DND-41 (cell line): ENCODE data around the gene THAP12.

ENCODE experiments used
- ATAC-seq: fragments of 200-7000 bp; cut with Tn5 transposase; 3 replicates; pipeline ENCODE4 v1.9.1; 2021; ENCODE audit warnings: low read depth; ENCODE audit not compliant: insufficient read depth
- DNase-seq: peaks from one replicate; pipeline ENCODE4 v3.0.0-alpha.2; 2020
- H2AFZ ChIP-seq: 2 replicates; pipeline ENCODE4 v1.6.0; 2012; ENCODE audit warnings: low read depth, low read length
- H3K27ac ChIP-seq: 2 replicates; pipeline ENCODE4 v1.5.1; 2012; ENCODE audit warnings: low read length, inconsistent platforms
- H3K27me3 ChIP-seq: fragments of 200-600 bp; sonication (generic); 2 replicates; pipeline ENCODE4 v1.6.0; 2012; ENCODE audit warnings: low read length, mild to moderate bottlenecking, inconsistent platforms; ENCODE audit not compliant: insufficient read depth, poor library complexity
- H3K36me3 ChIP-seq: 2 replicates; pipeline ENCODE4 v1.5.1; 2012; ENCODE audit warnings: low read length, inconsistent platforms; ENCODE audit not compliant: insufficient read depth
- H3K4me1 ChIP-seq: 2 replicates; pipeline ENCODE4 v1.5.1; 2012; ENCODE audit warnings: mild to moderate bottlenecking, low read length; ENCODE audit not compliant: insufficient read depth
- H3K4me2 ChIP-seq: 2 replicates; pipeline ENCODE4 v1.6.0; 2012; ENCODE audit warnings: mild to moderate bottlenecking, moderate library complexity, low read length, inconsistent platforms; ENCODE audit not compliant: insufficient read depth
- H3K4me3 ChIP-seq, 2 experiments: fragments of 200-600 bp in 1 of 2; shearing (Covaris generic) in 1 of 2; 2 replicates each; pipeline ENCODE4 v1.5.1; 2012 to 2016; ENCODE audit warnings: inconsistent platforms in 2 of 2, low read length in 2 of 2, mild to moderate bottlenecking in 2 of 2, low read depth in 1 of 2, moderate library complexity in 1 of 2
- H3K79me2 ChIP-seq: 2 replicates; pipeline ENCODE4 v1.6.0; 2012; ENCODE audit warnings: low read length, inconsistent platforms; ENCODE audit not compliant: insufficient read depth
- H3K9ac ChIP-seq: 2 replicates; pipeline ENCODE4 v1.6.0; 2012; ENCODE audit warnings: low read depth, mild to moderate bottlenecking, inconsistent platforms, low read length, moderate library complexity
- H3K9me3 ChIP-seq: 2 replicates; pipeline ENCODE4 v1.5.1; 2012; ENCODE audit warnings: low read length, moderate library complexity, mild to moderate bottlenecking, inconsistent platforms; ENCODE audit not compliant: insufficient read depth, severe bottlenecking
- H4K20me1 ChIP-seq: 2 replicates; pipeline ENCODE4 v1.6.0; 2012; ENCODE audit warnings: low read length; ENCODE audit not compliant: insufficient read depth
- EZH2 ChIP-seq: IDR thresholded peaks from 3 replicates; pipeline ENCODE4 v1.6.1; 2012; ENCODE audit warnings: borderline replicate concordance, low read depth, mild to moderate bottlenecking, moderate library complexity, low read length, inconsistent platforms; ENCODE audit not compliant: severe bottlenecking
- TF ChIP-seq, protein P1 (sequence below): IDR thresholded peaks from 2 replicates; pipeline ENCODE4 v1.5.1; 2012; ENCODE audit warnings: borderline replicate concordance, low read length, moderate library complexity, mild to moderate bottlenecking; ENCODE audit not compliant: poor library complexity, severe bottlenecking; ENCODE audit errors: extremely low read depth

THAP12 gene

DNA sequence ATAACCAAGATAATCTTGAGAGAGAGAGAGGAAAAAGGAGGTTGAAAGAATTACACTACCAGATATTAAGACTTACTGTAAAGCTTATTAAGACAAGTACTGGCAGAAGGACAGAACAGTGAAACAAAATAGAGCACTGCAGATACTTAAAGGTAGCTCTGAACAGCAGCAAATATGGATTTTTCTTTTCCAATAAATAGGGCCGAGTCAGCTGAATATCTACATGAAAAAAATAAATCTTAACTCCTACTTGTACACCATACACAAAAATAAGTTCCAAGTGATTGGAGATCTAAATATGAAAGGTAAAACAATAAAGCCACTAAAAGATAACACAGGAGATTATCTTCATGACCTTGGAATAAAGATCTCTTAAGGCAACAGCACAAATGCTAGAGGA is 12.4 kb downstream of the THAP12 start:
- no peak for ATAC-seq
- Histone ChIP-seq H3K4me2 (no peak overlapping the region), H3K9me3 (no peaks in the 10 kb centered on the region), H3K4me1 (no peaks in the 10 kb centered on the region), H3K9ac (no peak overlapping the region), H3K36me3 (peaks cover 14% of the 10 kb centered on the region), H2AFZ (no peak overlapping the region), H3K79me2 (peaks cover 96% of the 10 kb centered on the region), H4K20me1 (peaks cover 54% of the 10 kb centered on the region), H3K27ac (no peak overlapping the region), H3K4me3 (no peak overlapping the region), H3K27me3 (no peaks in the 10 kb centered on the region)
- TF ChIP-seq, protein P1, sequence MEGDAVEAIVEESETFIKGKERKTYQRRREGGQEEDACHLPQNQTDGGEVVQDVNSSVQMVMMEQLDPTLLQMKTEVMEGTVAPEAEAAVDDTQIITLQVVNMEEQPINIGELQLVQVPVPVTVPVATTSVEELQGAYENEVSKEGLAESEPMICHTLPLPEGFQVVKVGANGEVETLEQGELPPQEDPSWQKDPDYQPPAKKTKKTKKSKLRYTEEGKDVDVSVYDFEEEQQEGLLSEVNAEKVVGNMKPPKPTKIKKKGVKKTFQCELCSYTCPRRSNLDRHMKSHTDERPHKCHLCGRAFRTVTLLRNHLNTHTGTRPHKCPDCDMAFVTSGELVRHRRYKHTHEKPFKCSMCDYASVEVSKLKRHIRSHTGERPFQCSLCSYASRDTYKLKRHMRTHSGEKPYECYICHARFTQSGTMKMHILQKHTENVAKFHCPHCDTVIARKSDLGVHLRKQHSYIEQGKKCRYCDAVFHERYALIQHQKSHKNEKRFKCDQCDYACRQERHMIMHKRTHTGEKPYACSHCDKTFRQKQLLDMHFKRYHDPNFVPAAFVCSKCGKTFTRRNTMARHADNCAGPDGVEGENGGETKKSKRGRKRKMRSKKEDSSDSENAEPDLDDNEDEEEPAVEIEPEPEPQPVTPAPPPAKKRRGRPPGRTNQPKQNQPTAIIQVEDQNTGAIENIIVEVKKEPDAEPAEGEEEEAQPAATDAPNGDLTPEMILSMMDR, result no peak
- no peak for TF ChIP-seq EZH2
- DNase-seq, result no peak

DNA sequence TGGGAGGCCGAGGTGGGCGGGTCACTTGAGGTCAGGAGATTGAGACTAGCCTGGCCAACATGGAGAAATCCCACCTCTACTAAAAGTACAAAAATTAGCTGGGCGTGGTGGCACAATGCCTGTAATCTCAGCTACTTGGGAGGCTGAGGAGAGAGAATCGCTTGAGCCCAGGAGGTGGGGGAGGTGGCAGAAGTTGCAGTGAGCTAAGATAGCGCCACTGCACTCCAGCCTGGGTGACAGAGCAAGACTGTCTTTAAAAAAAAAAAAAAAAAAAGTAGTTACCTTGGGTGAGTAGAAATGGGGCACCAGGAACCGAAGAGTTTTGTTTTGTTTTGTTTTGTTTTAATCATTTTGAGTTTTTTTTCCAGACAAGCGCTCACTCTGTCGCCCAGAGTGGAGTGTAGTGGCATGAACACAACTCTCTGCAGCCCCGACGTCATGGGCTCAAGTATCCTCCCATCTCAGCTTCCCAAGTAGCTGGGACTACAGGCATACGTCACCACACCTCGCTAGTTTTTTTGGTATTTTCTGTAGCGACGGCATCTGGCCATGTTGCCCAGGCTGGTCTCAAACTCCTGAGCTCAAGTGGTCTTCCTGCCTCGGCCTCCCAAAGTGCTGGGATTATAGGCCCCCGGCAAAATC is 15.8 kb downstream of the THAP12 start:
- Histone ChIP-seq H3K36me3 (peaks cover 31% of the 10 kb centered on the region), H3K4me3 (no peak overlapping the region), H4K20me1 (peaks cover 32% of the 10 kb centered on the region; the same call in 1 of the 2 replicates), H3K4me1 (no peaks in the 10 kb centered on the region), H3K9ac (no peak overlapping the region), H3K27ac (no peak overlapping the region), H2AFZ (no peak overlapping the region), H3K9me3 (no peaks in the 10 kb centered on the region), H3K4me2 (no peak overlapping the region), H3K79me2 (peaks cover 85% of the 10 kb centered on the region), H3K27me3 (no peaks in the 10 kb centered on the region)
- DNase-seq (no peak), ATAC-seq (no peak)
- no peak for TF ChIP-seq EZH2
- TF ChIP-seq, protein P1, result no peak

DNA sequence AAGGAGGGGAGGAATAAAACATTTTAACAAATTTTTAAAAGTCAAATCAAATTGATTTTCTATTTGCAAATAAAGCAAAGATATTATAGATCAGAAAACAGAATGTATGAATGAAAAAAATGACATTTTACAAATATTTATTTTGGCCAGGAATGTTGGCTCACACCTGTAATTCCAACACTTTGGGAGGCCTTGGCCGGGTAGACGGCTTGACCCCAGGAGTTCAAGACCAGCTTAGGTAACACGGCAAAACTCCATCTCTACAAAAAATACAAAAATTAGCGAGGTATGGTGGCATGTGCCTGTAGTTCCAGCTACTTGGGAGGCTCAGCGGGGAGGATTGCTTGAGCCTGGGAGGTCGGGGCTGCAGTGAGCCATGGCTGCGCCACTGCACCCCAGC is 18.2 kb downstream of the THAP12 start:
- DNase-seq (no peak), ATAC-seq (no peak)
- Histone ChIP-seq H4K20me1 (peaks cover 15% of the 10 kb centered on the region; the same call in 1 of the 2 replicates), H3K27ac (no peak overlapping the region), H3K79me2 (peaks cover 64% of the 10 kb centered on the region), H3K4me2 (no peak overlapping the region), H2AFZ (no peak overlapping the region), H3K4me1 (no peaks in the 10 kb centered on the region), H3K36me3 (peaks cover 55% of the 10 kb centered on the region), H3K9me3 (no peaks in the 10 kb centered on the region), H3K9ac (no peak overlapping the region), H3K4me3 (no peak overlapping the region), H3K27me3 (no peaks in the 10 kb centered on the region)
- TF ChIP-seq, protein P1, result no peak
- TF ChIP-seq EZH2, result no peak

DNA sequence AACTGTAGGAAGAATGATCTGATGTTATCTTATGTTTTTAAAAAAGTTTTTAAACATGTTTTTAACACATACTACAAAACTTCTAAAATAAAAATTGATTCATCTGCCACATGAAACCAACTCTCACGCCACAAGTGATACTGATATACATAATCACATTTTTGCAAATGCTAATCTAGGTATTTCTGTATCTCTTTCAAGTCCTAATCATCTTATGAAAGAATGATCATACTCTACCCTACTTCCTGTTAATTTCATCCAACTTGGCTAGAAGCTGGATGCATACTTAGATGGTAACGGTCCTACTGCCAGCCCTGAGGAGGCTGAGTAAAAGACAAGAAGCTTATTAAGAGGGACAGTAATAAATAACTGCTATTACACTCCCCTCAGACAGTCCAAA is 19.2 kb downstream of the THAP12 start:
- TF ChIP-seq, protein P1, result no peak
- no peak for TF ChIP-seq EZH2
- Histone ChIP-seq H3K36me3 (peaks cover 64% of the 10 kb centered on the region), H3K4me2 (no peak overlapping the region), H3K79me2 (peaks cover 59% of the 10 kb centered on the region), H3K4me1 (no peaks in the 10 kb centered on the region), H2AFZ (no peak overlapping the region), H3K4me3 (no peak overlapping the region), H3K27me3 (no peaks in the 10 kb centered on the region), H3K9me3 (no peaks in the 10 kb centered on the region), H3K27ac (no peak overlapping the region), H3K9ac (no peak overlapping the region), H4K20me1 (peaks cover 11% of the 10 kb centered on the region; the same call in 1 of the 2 replicates)
- ATAC-seq (no peak), DNase-seq (no peak)
